Activated CD4-positive, alpha-beta T cell treated with anti-CD3 and anti-CD28 coated beads, Interleukin-2, amount 10 ng/mL, durations not matched to agents 7 days and 5 days (primary cell): ENCODE data around the gene NEU3. TPM values are rescaled to one million over a fixed set of nuclear protein-coding genes. Genes with fewer than 3 reads are reported as not detected.
A peak's percentile ranks its signal among the peaks of the same experiment; 100 is the strongest.
"Not testable (repeated sequence)": the region's sequence is repeated elsewhere in the genome, so short reads cannot be mapped to it uniquely, and the experiment has no call there.

ENCODE experiments used
- CTCF ChIA-PET: fragments of 350-600 bp; sonication (Branson Sonifier 250); formaldehyde crosslinking; loops from one replicate; lab custom pipeline; 2021; ENCODE audit warnings: antibody characterized with exemption; lab: Charles Lee
- POLR2A ChIA-PET: fragments of 350-600 bp; sonication (Branson Sonifier 250); formaldehyde crosslinking; loops from one replicate; lab custom pipeline; 2021; ENCODE audit warnings: antibody characterized with exemption; lab: Charles Lee
- DNase-seq: peaks from one replicate; pipeline ENCODE4 v3.0.0-alpha.2; 2020
- H3K27ac Mint-ChIP-seq: one replicate; pipeline ENCODE4 v1.8.0; 2021; ENCODE audit warnings: mild to moderate bottlenecking, moderate library complexity, mixed read lengths
- H3K27me3 Mint-ChIP-seq: one replicate; pipeline ENCODE4 v1.8.0; 2021; ENCODE audit warnings: mixed read lengths
- H3K36me3 Mint-ChIP-seq: one replicate; pipeline ENCODE4 v1.8.0; 2021; ENCODE audit warnings: low read depth, mixed read lengths
- H3K4me1 Mint-ChIP-seq: one replicate; pipeline ENCODE4 v1.8.0; 2021; ENCODE audit warnings: mixed read lengths
- H3K4me3 Mint-ChIP-seq: one replicate; pipeline ENCODE4 v1.8.0; 2021; ENCODE audit warnings: mild to moderate bottlenecking, moderate library complexity, mixed read lengths
- H3K9me3 Mint-ChIP-seq: one replicate; pipeline ENCODE4 v1.8.0; 2021; ENCODE audit warnings: mixed read lengths
- total RNA-seq, 2 experiments: library from RNA; stranded (reverse); gene quantifications; one replicate each; pipeline ENCODE4 v1.2.3, GENCODE V29; 2021

NEU3 gene
- total RNA-seq, 2 experiments from 2014 or later, result 10.9 to 12.5 TPM

DNA sequence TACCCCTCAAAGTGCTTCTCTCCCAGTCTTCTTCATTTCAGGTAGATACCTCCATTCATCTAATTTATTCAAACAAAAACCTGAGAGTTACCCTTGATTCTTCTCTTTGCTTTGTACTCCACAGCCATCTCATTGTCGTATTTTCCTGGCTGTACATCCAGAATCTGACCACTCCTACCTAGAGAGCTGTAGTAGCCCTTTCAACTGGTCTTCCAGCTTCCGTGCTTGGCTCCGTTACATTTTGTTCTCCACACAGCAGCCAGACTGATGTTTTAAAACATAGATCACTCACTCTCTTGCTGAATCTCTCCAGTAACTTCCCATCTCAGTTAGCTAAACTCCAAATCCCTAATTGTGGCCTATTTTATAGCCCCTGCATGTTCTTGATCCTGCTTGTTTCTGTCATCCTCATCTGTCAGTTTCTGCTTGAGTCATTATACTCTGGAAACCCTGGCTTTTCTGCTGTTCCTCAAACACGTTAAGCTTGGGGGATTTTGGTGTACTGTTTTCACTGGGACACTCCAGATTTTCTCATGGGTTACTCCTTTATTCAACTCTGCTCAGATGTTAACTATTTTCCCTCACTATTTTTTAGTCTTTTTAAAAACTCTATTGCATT is 32.2 kb upstream of the NEU3 start:
- DNase-seq, result no peak
- Mint-ChIP-seq H3K27ac (no peak overlapping the region), H3K36me3 (peaks cover 37% of the 10 kb centered on the region), H3K27me3 (no peaks in the 10 kb centered on the region), H3K4me3 (no peak overlapping the region), H3K9me3 (no peaks in the 10 kb centered on the region), H3K4me1 (peaks cover 53% of the 10 kb centered on the region)
- CTCF ChIA-PET, result no interaction called here
- POLR2A ChIA-PET, result no interaction called here

GRCh38 chr11:74957937-74958629 is 30.6 kb upstream of the NEU3 start:
- H3K27ac Mint-ChIP-seq, result no peak overlapping the region
- CTCF ChIA-PET, result interaction anchor here (1.0 kb wide), 1 partner anchor 13 kb away, joined by 3 read pairs; no protein-coding TSS in a partner anchor
- H3K9me3 Mint-ChIP-seq, result no peaks in the 10 kb centered on the region
- H3K4me1 Mint-ChIP-seq, result peaks cover 45% of the 10 kb centered on the region
- peaks cover 38% of the 10 kb centered on the region for H3K36me3 Mint-ChIP-seq
- H3K4me3 Mint-ChIP-seq, result no peak overlapping the region
- POLR2A ChIA-PET, result no interaction called here
- no peak for DNase-seq
- H3K27me3 Mint-ChIP-seq, result no peaks in the 10 kb centered on the region

DNA sequence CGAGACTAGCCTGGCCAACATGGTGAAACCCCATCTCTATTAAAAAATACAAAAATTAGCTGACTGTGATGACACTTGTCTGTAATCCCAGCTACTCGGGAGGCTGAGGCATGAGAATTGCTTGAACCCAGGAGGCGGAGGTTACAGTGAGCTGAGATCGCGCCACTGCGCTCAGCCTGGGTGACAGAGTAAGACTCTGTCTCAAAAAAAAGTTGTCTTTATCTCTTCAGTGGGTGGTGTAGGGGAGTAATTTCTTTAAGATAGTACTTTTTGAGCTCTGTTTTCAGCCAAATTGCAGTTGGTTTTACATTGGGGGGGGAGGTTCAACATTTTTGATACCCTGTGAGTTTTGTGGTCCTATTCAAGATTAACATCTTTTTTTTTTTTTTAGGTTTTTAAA is 28.6 kb upstream of the NEU3 start:
- CTCF ChIA-PET, result interaction anchor here (1.4 to 1.5 kb wide), 2 partner anchors 11 to 12 kb away, joined by 3 to 7 read pairs; partner anchors contain the start of genes SPCS2 and XRRA1
- H3K4me3 Mint-ChIP-seq, H3K27ac Mint-ChIP-seq, POLR2A ChIA-PET, H3K9me3 Mint-ChIP-seq, DNase-seq, H3K27me3 Mint-ChIP-seq: not testable (repeated sequence)
- Mint-ChIP-seq H3K4me1 (peaks cover 37% of the 10 kb centered on the region), H3K36me3 (peaks cover 28% of the 10 kb centered on the region)

DNA sequence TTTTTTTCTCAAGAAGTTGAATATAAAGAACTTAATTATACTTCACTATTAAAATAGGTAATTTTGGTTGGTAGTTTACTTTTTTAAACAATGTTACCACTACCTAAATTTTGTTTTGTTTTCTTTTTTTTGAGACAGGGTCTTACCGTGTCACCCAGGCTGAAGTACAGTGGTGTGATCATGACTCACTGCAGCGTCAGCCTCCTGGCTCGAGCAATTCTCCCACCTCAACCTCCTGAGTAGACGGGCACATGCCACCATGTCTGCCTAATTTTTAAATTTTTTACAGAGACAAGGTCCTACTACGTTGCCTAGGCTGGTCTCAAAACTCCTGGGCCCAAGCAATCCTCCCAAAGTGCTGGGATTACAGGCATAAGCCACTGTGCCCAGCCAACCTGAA is 22.1 kb upstream of the NEU3 start:
- ChIA-PET CTCF (no interaction called here), POLR2A (no interaction called here)
- no peaks in the 10 kb centered on the region for H3K9me3 Mint-ChIP-seq
- H3K27me3 Mint-ChIP-seq, result no peaks in the 10 kb centered on the region
- no peak overlapping the region for H3K4me3 Mint-ChIP-seq
- H3K4me1 Mint-ChIP-seq, result peaks cover 8% of the 10 kb centered on the region
- no peak for DNase-seq
- peaks cover 39% of the 10 kb centered on the region for H3K36me3 Mint-ChIP-seq
- H3K27ac Mint-ChIP-seq, result no peak overlapping the region

DNA sequence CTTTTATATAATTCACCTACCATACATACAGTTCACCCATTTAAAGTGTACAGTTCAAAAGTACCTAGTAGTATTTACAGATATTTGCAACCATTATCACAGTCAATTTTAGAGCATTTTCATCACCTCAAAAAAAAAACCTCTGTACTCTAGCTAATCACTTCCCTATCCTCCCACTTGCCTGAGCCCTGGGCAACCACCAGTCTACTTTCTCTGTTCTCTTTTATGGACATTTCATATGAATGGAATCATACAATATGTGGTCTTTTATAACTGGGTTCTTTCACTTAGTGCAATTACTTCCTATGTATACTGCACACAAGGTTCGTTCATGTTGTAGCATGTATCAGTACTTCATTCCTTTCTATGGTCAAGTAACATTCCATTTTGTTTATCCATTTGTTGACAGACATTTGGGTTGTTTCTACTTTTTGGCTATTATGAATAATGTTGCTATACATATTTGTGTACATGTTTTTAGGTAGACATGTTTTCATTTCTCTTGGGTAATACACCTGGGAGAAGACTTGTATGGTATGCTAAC is 17.8 kb upstream of the NEU3 start:
- Mint-ChIP-seq H3K4me1 (peaks cover 11% of the 10 kb centered on the region), H3K9me3 (no peaks in the 10 kb centered on the region), H3K4me3 (no peak overlapping the region), H3K27me3 (no peaks in the 10 kb centered on the region), H3K36me3 (peaks cover 56% of the 10 kb centered on the region), H3K27ac (no peak overlapping the region)
- no peak for DNase-seq
- CTCF ChIA-PET, result interaction anchor here (1.1 to 2.3 kb wide), 4 partner anchors 9 to 17 kb away, joined by 3 to 8 read pairs (median 6); no protein-coding TSS in a partner anchor
- POLR2A ChIA-PET, result no interaction called here

GRCh38 chr11:74971424-74971823 is 17.3 kb upstream of the NEU3 start:
- Mint-ChIP-seq H3K9me3 (no peaks in the 10 kb centered on the region), H3K36me3 (peaks cover 60% of the 10 kb centered on the region), H3K4me3 (no peak overlapping the region), H3K4me1 (peaks cover 11% of the 10 kb centered on the region), H3K27ac (no peak overlapping the region), H3K27me3 (no peaks in the 10 kb centered on the region)
- DNase-seq, result no peak
- ChIA-PET POLR2A (no interaction called here), CTCF (interaction anchor here (0.6 to 2.3 kb wide), 6 partner anchors 8 to 37 kb away, joined by 3 to 8 read pairs (median 4); no protein-coding TSS in a partner anchor)

DNA sequence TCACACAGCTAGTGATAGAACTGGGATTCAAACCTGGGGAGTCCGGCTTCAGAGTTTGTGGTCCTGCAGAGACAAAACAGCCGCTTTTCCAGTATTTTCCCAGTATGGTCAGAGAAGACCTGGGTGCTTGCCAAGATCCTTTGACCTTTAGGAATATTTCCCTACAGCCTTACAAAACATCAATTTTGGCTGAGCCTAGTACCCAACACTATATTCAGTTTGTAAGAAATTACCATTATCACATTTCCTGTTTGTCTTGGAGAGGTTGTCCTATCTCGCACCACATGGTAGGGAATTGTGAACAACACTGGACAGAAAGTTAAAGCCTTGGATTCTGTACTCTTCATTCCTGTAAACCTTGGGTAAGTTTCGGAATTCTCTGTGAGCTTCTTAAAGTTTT is 10.7 kb upstream of the NEU3 start:
- CTCF ChIA-PET, result no interaction called here
- DNase-seq, result no peak
- no peak overlapping the region for H3K4me3 Mint-ChIP-seq
- POLR2A ChIA-PET, result no interaction called here
- peaks cover 11% of the 10 kb centered on the region for H3K4me1 Mint-ChIP-seq
- H3K36me3 Mint-ChIP-seq, result peaks cover 47% of the 10 kb centered on the region
- no peaks in the 10 kb centered on the region for H3K27me3 Mint-ChIP-seq
- H3K9me3 Mint-ChIP-seq, result no peaks in the 10 kb centered on the region
- H3K27ac Mint-ChIP-seq, result no peak overlapping the region

DNA sequence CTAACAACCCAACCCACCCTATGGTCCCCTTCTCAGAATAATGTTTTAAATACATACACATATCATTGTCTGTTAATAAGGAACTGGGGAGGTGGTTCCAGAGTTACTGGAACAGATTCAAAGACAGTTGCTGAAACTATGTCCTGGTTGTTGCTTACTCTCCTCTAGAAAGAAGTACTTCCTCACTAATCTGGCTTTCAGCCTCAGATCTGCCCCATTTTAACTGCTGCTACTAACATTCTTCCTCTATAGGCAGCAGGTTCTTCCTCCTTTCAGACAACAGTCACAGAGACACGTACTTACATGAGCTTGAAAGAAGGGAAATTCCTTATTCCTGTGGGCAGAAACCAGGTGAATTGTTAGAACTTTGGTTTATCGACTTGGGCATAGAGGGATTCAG is 8.1 kb upstream of the NEU3 start:
- Mint-ChIP-seq H3K9me3 (no peaks in the 10 kb centered on the region), H3K4me1 (no peaks in the 10 kb centered on the region), H3K36me3 (peaks cover 26% of the 10 kb centered on the region), H3K4me3 (no peak overlapping the region), H3K27me3 (no peaks in the 10 kb centered on the region), H3K27ac (no peak overlapping the region)
- POLR2A ChIA-PET, result no interaction called here
- CTCF ChIA-PET, result no interaction called here
- no peak for DNase-seq

DNA sequence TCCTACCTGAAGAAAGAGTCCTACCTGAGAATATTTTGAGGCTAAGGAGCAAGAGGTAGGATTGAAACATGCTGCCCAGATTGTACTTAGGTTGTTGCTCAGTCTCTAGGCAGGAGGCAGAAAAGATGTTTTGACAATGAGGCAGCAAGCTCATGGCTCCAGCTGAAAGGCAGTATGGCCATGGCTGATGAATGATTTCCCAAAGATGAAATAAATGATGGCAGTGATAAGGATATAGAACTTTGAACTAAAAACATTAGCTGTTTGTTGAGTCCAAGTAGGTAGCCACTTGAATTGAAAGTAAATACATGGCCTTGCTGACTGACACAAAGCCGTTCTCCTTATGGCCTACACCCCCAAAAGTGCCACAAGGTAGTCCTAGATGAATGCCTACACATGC is 6.8 kb upstream of the NEU3 start:
- DNase-seq, result no peak
- H3K27ac Mint-ChIP-seq, result no peak overlapping the region
- H3K4me3 Mint-ChIP-seq, result no peak overlapping the region
- ChIA-PET POLR2A (no interaction called here), CTCF (interaction anchor here (0.7 to 2.6 kb wide), 2 partner anchors 11 to 43 kb away, joined by 3 to 8 read pairs; no protein-coding TSS in a partner anchor)
- H3K27me3 Mint-ChIP-seq, result no peaks in the 10 kb centered on the region
- H3K4me1 Mint-ChIP-seq, result no peaks in the 10 kb centered on the region
- H3K9me3 Mint-ChIP-seq, result no peaks in the 10 kb centered on the region
- peaks cover 19% of the 10 kb centered on the region for H3K36me3 Mint-ChIP-seq

DNA sequence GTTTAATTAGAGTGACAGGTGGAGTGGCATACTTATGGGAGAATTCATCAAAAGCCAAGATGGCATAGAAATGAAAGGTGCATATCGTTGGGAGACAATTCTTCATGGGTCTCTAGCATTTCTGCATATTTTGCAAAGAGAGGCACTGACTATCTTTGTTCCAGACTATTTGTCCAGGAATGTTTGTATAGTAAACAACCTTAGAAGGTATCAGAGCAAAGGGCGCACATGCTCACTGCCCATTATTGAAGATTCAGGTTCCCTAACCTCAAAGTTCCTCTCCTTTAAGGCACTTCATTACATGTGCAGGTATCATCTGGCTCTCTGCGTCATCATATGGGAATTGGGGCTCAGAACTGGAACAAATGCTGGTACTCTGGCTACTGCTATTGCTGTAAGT is 4.7 kb upstream of the NEU3 start:
- Mint-ChIP-seq H3K9me3 (no peaks in the 10 kb centered on the region), H3K4me1 (peaks cover 3% of the 10 kb centered on the region), H3K27ac (no peak overlapping the region), H3K36me3 (peaks cover 11% of the 10 kb centered on the region), H3K4me3 (no peak overlapping the region), H3K27me3 (no peaks in the 10 kb centered on the region)
- ChIA-PET POLR2A (no interaction called here), CTCF (interaction anchor here (2.6 kb wide), 1 partner anchor 13 kb away, joined by 8 read pairs; no protein-coding TSS in a partner anchor)
- DNase-seq, result no peak

- ChIA-PET POLR2A (no interaction called here), CTCF (interaction anchor here (0.8 kb wide), 1 partner anchor 36 kb away, joined by 3 read pairs; no protein-coding TSS in a partner anchor)
- Mint-ChIP-seq H3K27me3 (no peaks in the 10 kb centered on the region), H3K9me3 (no peaks in the 10 kb centered on the region), H3K4me3 (no peak overlapping the region), H3K27ac (no peak overlapping the region), H3K36me3 (peaks cover 9% of the 10 kb centered on the region), H3K4me1 (peaks cover 9% of the 10 kb centered on the region)
- no peak for DNase-seq
Observed at GRCh38 chr11:74984730-74985129, 4.0 kb upstream of the NEU3 start.

DNA sequence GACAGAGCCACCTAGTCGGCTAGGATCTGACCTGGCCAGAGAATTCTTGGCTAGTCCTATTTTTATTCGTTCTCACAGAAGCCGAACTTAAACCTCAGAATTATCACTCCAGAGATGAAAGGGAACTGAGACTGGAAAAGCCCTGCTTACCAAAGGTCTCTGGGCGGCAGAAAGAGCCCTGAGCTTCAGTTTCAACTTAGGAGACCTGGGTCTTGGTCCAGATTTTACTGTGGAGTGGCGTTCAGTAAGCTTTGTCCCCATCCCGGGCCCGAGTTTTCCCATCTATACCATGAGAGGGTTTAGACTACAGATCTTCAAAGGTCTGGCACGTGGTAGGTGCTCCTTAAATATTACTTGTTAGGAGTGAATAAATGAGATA is 516 bp downstream of the NEU3 start:
- ChIA-PET CTCF (interaction anchor here (1.0 to 2.0 kb wide), 4 partner anchors 9 to 48 kb away, joined by 3 to 9 read pairs (median 4); no protein-coding TSS in a partner anchor), POLR2A (no interaction called here)
- Mint-ChIP-seq H3K27me3 (no peaks in the 10 kb centered on the region), H3K27ac (peak overlapping the region; percentile 90), H3K4me3 (peak overlapping the region; percentile 90), H3K4me1 (peaks cover 28% of the 10 kb centered on the region), H3K9me3 (no peaks in the 10 kb centered on the region), H3K36me3 (peaks cover 4% of the 10 kb centered on the region)
- DNase-seq, result no peak

DNA sequence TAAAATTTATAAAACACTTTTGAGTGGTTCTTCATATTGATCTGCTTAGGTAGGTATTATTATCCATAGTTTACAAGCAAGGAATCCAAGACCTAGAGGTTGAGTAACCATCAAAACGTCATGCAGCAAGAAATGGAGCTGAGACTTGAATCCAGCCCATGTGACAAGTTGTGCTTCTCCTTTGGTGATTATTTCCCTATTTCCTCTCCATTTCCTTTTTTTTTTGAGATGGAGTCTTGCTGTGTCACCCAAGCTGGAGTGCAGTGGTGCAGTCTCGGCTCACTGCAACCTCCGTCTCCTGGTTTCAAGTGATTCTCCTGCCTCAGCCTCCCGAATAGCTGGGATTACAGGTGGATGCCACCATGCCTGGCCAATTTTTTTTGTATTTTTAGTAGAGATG is 1.4 kb downstream of the NEU3 start:
- H3K27me3 Mint-ChIP-seq, H3K27ac Mint-ChIP-seq, H3K9me3 Mint-ChIP-seq, DNase-seq, H3K36me3 Mint-ChIP-seq, POLR2A ChIA-PET: not testable (repeated sequence)
- CTCF ChIA-PET, result interaction anchor here (1.5 to 2.0 kb wide), 2 partner anchors 8 to 12 kb away, joined by 4 to 9 read pairs; no protein-coding TSS in a partner anchor
- Mint-ChIP-seq H3K4me3 (peak overlapping the region; percentile 90), H3K4me1 (peaks cover 28% of the 10 kb centered on the region)
